Fibroblast of skin of back (primary cell): ENCODE data around the gene PRG3. TPM values are rescaled to one million over a fixed set of nuclear protein-coding genes. Genes with fewer than 3 reads are reported as not detected.

Experiments
- DNase-seq: peaks from one replicate; pipeline ENCODE4 v3.0.0-alpha.2; 2013
- polyA plus RNA-seq, 2 experiments: library from polyadenylated mRNA; unstranded; fragments of 120-200 nt; gene quantifications; one replicate each; pipeline ENCODE4 v1.2.1, GENCODE V29; 2013; ENCODE audit not compliant: insufficient read length in 2 of 2

Gene PRG3
- not detected for polyA plus RNA-seq (2013, experiment 1 of 2; ENCODE audit: insufficient read length)
- not detected for polyA plus RNA-seq (2013, experiment 2 of 2; ENCODE audit: insufficient read length)

- no peak for DNase-seq
Observed at GRCh38 chr11:57380975-57381374, at the start of gene PRG3. Gene PRG3, minus strand, starts transcription at chr11:57381150. Its CDS starts 442 bp downstream, at chr11:57380708.

- no peak for DNase-seq
Observed at GRCh38 chr11:57429946-57430345, 49.0 kb upstream of the PRG3 start.

GRCh38 chr11:57428643-57429042 lies 47.7 kb upstream of the PRG3 start:
- no peak for DNase-seq

- no peak for DNase-seq
Observed at GRCh38 chr11:57427727-57428082, 46.8 kb upstream of the PRG3 start.

- DNase-seq, result peak; percentile 93
Observed at GRCh38 chr11:57426929-57427726, 46.2 kb upstream of the PRG3 start, which contains the start of gene SLC43A3. Gene SLC43A3, minus strand, starts transcription at chr11:57427121. Its CDS starts 949 bp downstream, at chr11:57426172.

- DNase-seq, result no peak
Observed at GRCh38 chr11:57426439-57426928, 45.5 kb upstream of the PRG3 start.

- peak; percentile 9 for DNase-seq
Observed at GRCh38 chr11:57425565-57426438, 44.9 kb upstream of the PRG3 start.

GRCh38 chr11:57424792-57425564 lies 44.0 kb upstream of the PRG3 start:
- peak; percentile 88 for DNase-seq

GRCh38 chr11:57424137-57424791 lies 43.3 kb upstream of the PRG3 start:
- no peak for DNase-seq

GRCh38 chr11:57422669-57423068 lies 41.7 kb upstream of the PRG3 start:
- no peak for DNase-seq

GRCh38 chr11:57421805-57422204 lies 40.9 kb upstream of the PRG3 start:
- DNase-seq, result no peak

- no peak for DNase-seq
Observed at GRCh38 chr11:57421066-57421465, 40.1 kb upstream of the PRG3 start.

- no peak for DNase-seq
Observed at GRCh38 chr11:57419146-57419545, 38.2 kb upstream of the PRG3 start.

- DNase-seq, result no peak
Observed at GRCh38 chr11:57418131-57418530, 37.2 kb upstream of the PRG3 start.

- no peak for DNase-seq
Observed at GRCh38 chr11:57417056-57417455, 36.1 kb upstream of the PRG3 start.

GRCh38 chr11:57416436-57416835 lies 35.5 kb upstream of the PRG3 start:
- DNase-seq, result no peak

- DNase-seq, result no peak
Observed at GRCh38 chr11:57414612-57415212, 33.8 kb upstream of the PRG3 start.

- no peak for DNase-seq
Observed at GRCh38 chr11:57413681-57414080, 32.7 kb upstream of the PRG3 start.

- DNase-seq, result peak; percentile 54
Observed at GRCh38 chr11:57410287-57410686, 29.3 kb upstream of the PRG3 start.

- DNase-seq, result no peak
Observed at GRCh38 chr11:57409321-57410100, 28.6 kb upstream of the PRG3 start.

GRCh38 chr11:57408771-57409170 lies 27.8 kb upstream of the PRG3 start:
- no peak for DNase-seq
